Omental fat pad (tissue), 4 donors: Measurements from ENCODE around the gene RNU6-9. TPM values are rescaled to one million over a fixed set of nuclear protein-coding genes. Genes with fewer than 3 reads are reported as not detected.

Experiments
- ATAC-seq: fragments of 150-250 bp; one replicate; pipeline ENCODE4 v1.9.1; 2016; ENCODE audit warnings: mild to moderate bottlenecking, moderate library complexity; ENCODE audit not compliant: low FRiP score
- DNase-seq: peaks from one replicate; pipeline ENCODE4 v3.0.0-alpha.2; 2019; ENCODE audit warnings: low spot score
- CTCF ChIP-seq, 3 donors: fragments of 450-650 bp; IDR thresholded peaks; one replicate each; pipeline ENCODE4 v1.5.1; 2016 to 2017; ENCODE audit warnings: antibody characterized with exemption in 3 of 3, mild to moderate bottlenecking in 3 of 3, moderate library complexity in 2 of 3
- total RNA-seq, 4 donors: library from RNA; depleted of rRNA; stranded (reverse); fragments of >200 nt; gene quantifications; one replicate each; pipeline ENCODE4 v1.1.0, GENCODE V29; 2016

RNU6-9 gene
- total RNA-seq, 4 donors from 2014 or later = not detected

GRCh38 chr19:897442-898039 lies 4.3 kb downstream of the RNU6-9 start:
- TF ChIP-seq CTCF (IDR thresholded peaks at IDR 0.05) = no peak
- no peak for DNase-seq
- ATAC-seq = no peak

GRCh38 chr19:898663-899062 lies 5.4 kb downstream of the RNU6-9 start:
- ATAC-seq (no peak), DNase-seq (no peak)
- no peak for TF ChIP-seq CTCF (IDR thresholded peaks at IDR 0.05)

GRCh38 chr19:899336-900042 lies 6.2 kb downstream of the RNU6-9 start:
- no peak for TF ChIP-seq CTCF (IDR thresholded peaks at IDR 0.05)
- ATAC-seq (no peak), DNase-seq (no peak)

GRCh38 chr19:900043-900301 lies 6.7 kb downstream of the RNU6-9 start:
- no peak for ATAC-seq
- TF ChIP-seq CTCF (IDR thresholded peaks at IDR 0.05) = no peak

GRCh38 chr19:900302-901111 lies 7.2 kb downstream of the RNU6-9 start:
- ATAC-seq = peak; percentile 2
- no peak for DNase-seq
- TF ChIP-seq CTCF (IDR thresholded peaks at IDR 0.05) = no peak

More at GRCh38 chr19:900043-900301, 6.7 kb downstream of the RNU6-9 start:
- no peak for DNase-seq

- DNase-seq (no peak), ATAC-seq (no peak)
- no peak for TF ChIP-seq CTCF (IDR thresholded peaks at IDR 0.05)
These were observed 8.2 kb downstream of the RNU6-9 start for GRCh38 chr19:901216-902092.
